Glomerular endothelial cell (primary cell): Measurements from ENCODE around the gene MAML2. TPM values are rescaled to one million over a fixed set of nuclear protein-coding genes. Genes with fewer than 3 reads are reported as not detected.

Experiments
- DNase-seq: peaks from one replicate; pipeline ENCODE4 v3.0.0-alpha.2; 2011; ENCODE audit warnings: low read depth, low spot score; ENCODE audit errors: extremely low read depth
- total RNA-seq: library from RNA; depleted of rRNA; stranded (reverse); fragments of >200 nt; gene quantifications from 2 replicates; pipeline ENCODE4 v1.2.3, GENCODE V29; 2015

MAML2 gene
- total RNA-seq, 1 donor from 2014 or later = 20.0 TPM

GRCh38 chr11:96318850-96319249, 24.1 kb downstream of the MAML2 start:
- DNase-seq = no peak

- no peak for DNase-seq
These were observed 24.6 kb downstream of the MAML2 start for GRCh38 chr11:96318399-96318798.

- no peak for DNase-seq
These were observed 25.0 kb downstream of the MAML2 start for GRCh38 chr11:96317985-96318384.

GRCh38 chr11:96317571-96317970, 25.4 kb downstream of the MAML2 start:
- no peak for DNase-seq

GRCh38 chr11:96316869-96317268, 26.1 kb downstream of the MAML2 start:
- DNase-seq = no peak

GRCh38 chr11:96315476-96315875, 27.5 kb downstream of the MAML2 start:
- DNase-seq = no peak

GRCh38 chr11:96314326-96315020, 28.5 kb downstream of the MAML2 start:
- no peak for DNase-seq

GRCh38 chr11:96313163-96313562, 29.8 kb downstream of the MAML2 start:
- no peak for DNase-seq

GRCh38 chr11:96311120-96311568, 31.9 kb downstream of the MAML2 start:
- DNase-seq = no peak

- DNase-seq = no peak
These were observed 32.8 kb downstream of the MAML2 start for GRCh38 chr11:96310236-96310635.

- no peak for DNase-seq
These were observed 33.4 kb downstream of the MAML2 start for GRCh38 chr11:96309643-96310017.

GRCh38 chr11:96309016-96309642, 33.9 kb downstream of the MAML2 start:
- DNase-seq = no peak

GRCh38 chr11:96307776-96308140, 35.2 kb downstream of the MAML2 start:
- peak; percentile 75 for DNase-seq

GRCh38 chr11:96306933-96307775, 35.8 kb downstream of the MAML2 start:
- DNase-seq = peak; percentile 100

- no peak for DNase-seq
These were observed 36.4 kb downstream of the MAML2 start for GRCh38 chr11:96306600-96306932.

GRCh38 chr11:96306071-96306470, 36.9 kb downstream of the MAML2 start:
- DNase-seq = no peak

- no peak for DNase-seq
These were observed 39.0 kb downstream of the MAML2 start for GRCh38 chr11:96303980-96304379.

GRCh38 chr11:96303064-96303463, 39.9 kb downstream of the MAML2 start:
- no peak for DNase-seq

GRCh38 chr11:96301818-96302217, 41.2 kb downstream of the MAML2 start:
- no peak for DNase-seq

GRCh38 chr11:96299155-96299888, 43.7 kb downstream of the MAML2 start:
- no peak for DNase-seq

- no peak for DNase-seq
These were observed 47.6 kb downstream of the MAML2 start for GRCh38 chr11:96295369-96295768.
